Lower leg skin (tissue), 4 donors: ENCODE data around the gene CHD6. TPM values are rescaled to one million over a fixed set of nuclear protein-coding genes. Genes with fewer than 3 reads are reported as not detected.

ENCODE experiments used
- DNase-seq, 2 donors: peaks; one replicate each; pipeline ENCODE4 v3.0.0-alpha.2; 2019; ENCODE audit warnings: low spot score in 2 of 2
- H3K4me3 ChIP-seq: fragments of 200-600 bp; sonication (generic); 2 replicates; pipeline ENCODE4 v1.5.1; 2017; ENCODE audit warnings: mild to moderate bottlenecking, low read depth; ENCODE audit not compliant: poor library complexity, severe bottlenecking
- CTCF ChIP-seq, 3 donors: fragments of 450-650 bp; IDR thresholded peaks; one replicate each; pipeline ENCODE4 v1.5.1; 2016; ENCODE audit warnings: antibody characterized with exemption in 3 of 3, mild to moderate bottlenecking in 3 of 3, moderate library complexity in 2 of 3
- POLR2A ChIP-seq, 2 donors: fragments of 450-650 bp; IDR thresholded peaks; one replicate each; pipeline ENCODE4 v1.6.1; 2016 to 2017; ENCODE audit warnings: antibody characterized with exemption in 2 of 2, mild to moderate bottlenecking in 1 of 2, moderate library complexity in 1 of 2
- WGBS, 2 donors: methylation state at CpG; one replicate each; pipeline ENCODE4 v1.1.5; 2018; 5-methylcytosine and 5-hydroxymethylcytosine counted together
- intact Hi-C: fragments of 100-400 bp; cut with DNase I; formaldehyde crosslinking; loops from one replicate; pipeline ENCODE4 v1.15.0; 2023; ENCODE audit warnings: low total_unique reads
- total RNA-seq, 4 donors: library from RNA; depleted of rRNA; stranded (reverse); fragments of >200 nt; gene quantifications; one replicate each; pipeline ENCODE4 v1.1.0, GENCODE V29; 2016

Gene CHD6, protein sequence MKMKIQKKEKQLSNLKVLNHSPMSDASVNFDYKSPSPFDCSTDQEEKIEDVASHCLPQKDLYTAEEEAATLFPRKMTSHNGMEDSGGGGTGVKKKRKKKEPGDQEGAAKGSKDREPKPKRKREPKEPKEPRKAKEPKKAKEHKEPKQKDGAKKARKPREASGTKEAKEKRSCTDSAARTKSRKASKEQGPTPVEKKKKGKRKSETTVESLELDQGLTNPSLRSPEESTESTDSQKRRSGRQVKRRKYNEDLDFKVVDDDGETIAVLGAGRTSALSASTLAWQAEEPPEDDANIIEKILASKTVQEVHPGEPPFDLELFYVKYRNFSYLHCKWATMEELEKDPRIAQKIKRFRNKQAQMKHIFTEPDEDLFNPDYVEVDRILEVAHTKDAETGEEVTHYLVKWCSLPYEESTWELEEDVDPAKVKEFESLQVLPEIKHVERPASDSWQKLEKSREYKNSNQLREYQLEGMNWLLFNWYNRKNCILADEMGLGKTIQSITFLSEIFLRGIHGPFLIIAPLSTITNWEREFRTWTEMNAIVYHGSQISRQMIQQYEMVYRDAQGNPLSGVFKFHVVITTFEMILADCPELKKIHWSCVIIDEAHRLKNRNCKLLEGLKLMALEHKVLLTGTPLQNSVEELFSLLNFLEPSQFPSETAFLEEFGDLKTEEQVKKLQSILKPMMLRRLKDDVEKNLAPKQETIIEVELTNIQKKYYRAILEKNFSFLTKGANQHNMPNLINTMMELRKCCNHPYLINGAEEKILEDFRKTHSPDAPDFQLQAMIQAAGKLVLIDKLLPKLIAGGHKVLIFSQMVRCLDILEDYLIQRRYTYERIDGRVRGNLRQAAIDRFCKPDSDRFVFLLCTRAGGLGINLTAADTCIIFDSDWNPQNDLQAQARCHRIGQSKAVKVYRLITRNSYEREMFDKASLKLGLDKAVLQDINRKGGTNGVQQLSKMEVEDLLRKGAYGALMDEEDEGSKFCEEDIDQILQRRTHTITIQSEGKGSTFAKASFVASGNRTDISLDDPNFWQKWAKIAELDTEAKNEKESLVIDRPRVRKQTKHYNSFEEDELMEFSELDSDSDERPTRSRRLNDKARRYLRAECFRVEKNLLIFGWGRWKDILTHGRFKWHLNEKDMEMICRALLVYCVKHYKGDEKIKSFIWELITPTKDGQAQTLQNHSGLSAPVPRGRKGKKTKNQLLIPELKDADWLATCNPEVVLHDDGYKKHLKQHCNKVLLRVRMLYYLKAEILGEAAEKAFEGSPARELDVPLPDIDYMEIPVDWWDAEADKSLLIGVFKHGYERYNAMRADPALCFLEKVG (N-terminal part only)
- 10 to 100 TPM; 29.7 to 40.1 (median 37.7) TPM for total RNA-seq

- peak within 1 kb of the TSS; percentile 62 for H3K4me3 ChIP-seq
- TF ChIP-seq POLR2A (IDR thresholded peaks at IDR 0.05) = no peak
- TF ChIP-seq CTCF (IDR thresholded peaks at IDR 0.05) = peak in 1 of 3 donors; percentile 47
- 1 to 2% methylated on average over 7 to 26 of the region's 102 CpGs for WGBS, 2 donors
- intact Hi-C loops = no loop called here
- DNase-seq = peak; percentile 99 to 100
Measured at GRCh38 chr20:41617902-41618806, at the start of gene CHD6. Gene CHD6 (minus strand): TSS chr20:41618377. CDS start chr20:41551337, 67,040 bp downstream.

GRCh38 chr20:41664584-41664983 is 46.4 kb upstream of the CHD6 start:
- TF ChIP-seq CTCF (IDR thresholded peaks at IDR 0.05) = no peak
- no peak for TF ChIP-seq POLR2A (IDR thresholded peaks at IDR 0.05)
- no peak overlapping the region for H3K4me3 ChIP-seq
- WGBS, 2 donors = 52 to 55% methylated on average over 5 of the region's 5 CpGs
- DNase-seq = no peak
- intact Hi-C loops = no loop called here

DNA sequence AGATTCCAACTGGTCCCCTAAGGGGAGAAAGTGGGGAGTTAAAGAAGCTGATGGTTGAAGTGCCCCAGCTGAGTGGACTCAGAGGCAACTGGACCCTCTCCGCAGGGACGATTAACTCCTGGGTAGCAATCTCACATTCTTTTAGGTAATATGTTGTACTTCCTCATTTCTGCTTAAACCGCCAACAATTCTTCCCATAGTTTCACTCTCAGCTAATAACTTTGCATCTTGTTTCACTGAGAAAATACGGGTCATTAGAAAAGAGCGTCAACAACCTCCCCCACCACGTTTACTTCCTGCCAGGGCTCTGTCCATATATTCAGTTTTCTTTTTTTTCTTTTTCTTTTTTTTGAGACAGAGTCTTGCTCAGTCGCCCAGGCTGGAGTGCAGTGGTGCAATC is 39.5 kb upstream of the CHD6 start:
- intact Hi-C loops = no loop called here
- no peak for DNase-seq
- 75 to 77% methylated on average over 7 of the region's 7 CpGs for WGBS, 2 donors
- TF ChIP-seq POLR2A (IDR thresholded peaks at IDR 0.05) (no peak), CTCF (IDR thresholded peaks at IDR 0.05) (no peak)
- no peak overlapping the region for H3K4me3 ChIP-seq

DNA sequence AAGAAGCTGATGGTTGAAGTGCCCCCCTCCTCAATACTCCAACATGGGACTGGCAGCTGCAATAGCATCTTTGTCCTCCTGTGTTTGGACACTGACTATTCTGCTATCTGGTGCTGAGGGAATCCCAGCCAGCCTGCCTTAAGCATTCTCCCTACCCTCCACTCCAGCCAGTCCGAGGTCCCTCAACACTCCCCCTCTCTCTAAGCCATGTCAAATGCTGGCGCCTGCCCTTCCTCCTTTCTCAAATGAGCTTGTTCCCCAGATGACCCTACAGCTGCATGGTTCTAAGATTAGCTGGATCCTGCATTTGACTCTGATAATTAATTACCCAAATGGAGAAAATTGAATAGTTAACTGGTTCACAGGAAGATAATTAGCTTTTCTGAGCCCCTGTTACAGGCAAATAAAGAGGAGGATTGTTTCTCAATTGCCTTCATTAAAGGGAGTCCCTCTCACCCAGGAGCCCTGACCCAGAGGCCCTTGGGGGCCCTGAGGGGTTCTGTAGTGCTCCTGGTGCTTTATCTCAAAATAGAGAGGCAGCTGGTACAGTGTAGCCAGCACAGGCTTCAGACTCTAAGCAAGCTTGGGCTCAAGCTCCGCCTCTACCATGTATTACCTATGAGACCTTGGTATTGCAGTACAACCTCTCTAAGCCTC is 37.9 kb upstream of the CHD6 start:
- H3K4me3 ChIP-seq = no peak overlapping the region
- TF ChIP-seq POLR2A (IDR thresholded peaks at IDR 0.05) (no peak), CTCF (IDR thresholded peaks at IDR 0.05) (no peak)
- intact Hi-C loops = no loop called here
- 83 to 84% methylated on average over 3 of the region's 3 CpGs for WGBS, 2 donors
- no peak for DNase-seq
